Skin epidermis (tissue), 12 donors: ENCODE results near the gene BRIP1.
"Not testable (repeated sequence)": the region's sequence is repeated elsewhere in the genome, so short reads cannot be mapped to it uniquely, and the experiment has no call there.

Experiments
- H3K27ac ChIP-seq, 21 experiments: fragments of 200-600 bp; sonication (generic) in 11 of 21; one replicate each; pipeline ENCODE4 v1.5.0; 2020; ENCODE audit warnings: mild to moderate bottlenecking in 3 of 21, inconsistent platforms in 2 of 21, moderate library complexity in 2 of 21
- H3K4me3 ChIP-seq, 7 experiments: fragments of 200-600 bp; sonication (generic) in 2 of 7; one replicate each; pipeline ENCODE4 v1.5.0; 2020; ENCODE audit warnings: inconsistent platforms in 2 of 7, mild to moderate bottlenecking in 2 of 7, moderate library complexity in 1 of 7

Gene BRIP1

DNA sequence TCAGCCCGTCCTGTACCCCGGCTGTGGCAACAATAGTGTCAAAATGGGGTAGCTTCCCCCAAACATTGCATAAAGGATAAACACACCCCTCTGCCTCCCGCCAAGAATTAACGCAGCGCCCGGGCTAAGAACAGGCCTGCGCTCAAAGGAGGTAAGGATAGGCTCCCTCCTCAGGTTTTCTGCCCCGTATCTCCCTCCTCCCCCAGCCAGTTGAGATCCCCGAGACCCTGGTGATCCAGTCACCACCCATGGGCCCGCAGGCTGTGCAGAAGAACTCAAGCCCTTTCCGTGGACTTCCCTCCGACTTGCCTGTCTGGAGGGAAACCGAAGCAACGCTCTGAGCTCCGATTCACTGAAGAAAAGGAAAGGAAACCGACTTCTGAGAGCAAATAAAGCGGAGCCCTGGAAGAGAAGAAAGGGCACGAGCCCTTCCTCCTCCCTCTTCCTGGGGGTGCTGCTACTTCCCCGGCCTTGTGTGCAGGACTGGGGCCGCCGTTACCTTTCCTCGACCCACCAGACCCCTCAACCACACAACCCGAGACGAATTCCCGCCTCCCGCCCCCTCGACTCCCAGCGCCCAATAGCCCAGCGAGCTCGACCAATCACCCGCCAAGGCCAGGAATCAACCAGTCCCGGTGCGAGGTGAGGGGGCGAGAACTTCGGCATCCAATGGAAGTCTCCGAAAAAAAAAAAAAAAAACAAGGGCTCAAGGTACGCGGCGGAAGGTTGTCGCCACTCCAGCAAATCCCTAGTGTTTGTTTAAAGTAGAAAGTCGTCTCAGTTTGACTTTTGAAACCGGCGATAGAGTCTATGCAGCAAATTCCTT, at the start of gene BRIP1:
TSS of gene BRIP1 (minus strand) at position 554 of the 826 bp plus-strand sequence. CDS start 1,989 bp downstream, outside the sequence.
- Histone ChIP-seq H3K4me3 (peak within 1 kb of the TSS; percentile 67 to 87 (median 74)), H3K27ac (peak within 1 kb of the TSS in 20 of 21 experiments; percentile 13 to 83 (median 70))

DNA sequence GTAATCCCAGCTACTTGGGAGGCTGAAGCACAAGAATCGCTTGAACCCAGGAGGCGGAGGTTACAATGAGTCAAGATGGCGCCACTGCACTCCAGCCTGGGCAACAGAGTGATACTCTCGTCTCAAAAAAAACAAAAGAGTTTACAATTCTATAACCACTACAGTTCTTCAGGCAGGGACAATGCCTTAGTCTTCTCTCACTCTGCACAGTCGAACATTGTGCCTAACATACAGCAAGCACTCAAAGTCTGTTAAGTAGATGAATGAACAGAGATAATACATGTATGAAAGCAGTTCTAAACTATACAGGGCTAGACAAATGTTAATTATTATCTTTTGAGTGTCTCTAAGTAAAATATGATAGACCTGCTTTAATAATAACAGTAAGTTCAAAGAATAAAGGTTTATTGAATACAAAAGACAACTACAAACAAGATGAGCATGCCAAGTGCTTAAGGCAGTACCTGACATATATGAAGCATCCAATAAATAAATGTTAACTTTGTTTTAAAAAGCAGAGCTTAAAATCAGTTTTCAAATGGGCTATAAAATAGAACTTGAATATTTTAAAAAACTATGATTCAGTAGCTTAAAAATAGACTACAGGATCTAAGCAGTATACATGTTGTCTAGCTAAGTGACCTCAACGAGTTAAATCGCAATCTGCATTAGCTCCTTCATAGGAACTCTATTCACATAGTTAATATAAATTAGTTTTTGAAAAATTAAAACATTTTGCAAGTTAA, 45.1 kb upstream of the BRIP1 start:
- Histone ChIP-seq H3K27ac (no peak overlapping the region), H3K4me3 (no peak overlapping the region)

GRCh38 chr17:61907361-61907760, 44.0 kb upstream of the BRIP1 start:
- Histone ChIP-seq H3K27ac (no peak overlapping the region), H3K4me3 (no peak overlapping the region)

DNA sequence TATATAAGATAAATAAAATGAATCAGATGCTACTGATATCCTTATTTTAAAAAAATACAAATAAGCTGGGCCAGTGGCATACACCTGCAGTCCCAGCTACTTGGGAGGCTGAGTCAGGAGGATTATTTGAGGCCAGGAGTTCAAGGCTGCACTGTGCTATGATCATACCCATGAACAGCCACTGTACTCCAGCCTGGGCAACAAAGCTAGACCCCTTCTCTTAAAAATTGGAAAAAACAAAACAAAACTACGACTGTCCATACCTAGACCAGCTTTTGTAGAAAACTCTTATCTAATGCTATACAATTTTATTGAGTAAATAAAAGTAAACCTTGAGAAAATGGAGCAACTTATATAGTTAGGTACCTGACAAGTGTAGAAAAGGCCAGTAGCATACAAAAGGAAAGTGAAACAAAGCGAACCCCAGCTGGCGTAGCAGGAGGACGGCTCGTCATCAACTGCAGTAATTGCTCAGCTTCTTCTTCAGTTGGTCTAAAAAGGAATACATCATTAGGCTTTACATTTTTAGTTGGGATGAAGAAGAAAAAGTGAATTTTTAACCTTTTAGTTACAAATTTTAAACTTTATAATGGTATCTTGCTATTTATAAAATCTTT, 40.9 kb upstream of the BRIP1 start:
- Histone ChIP-seq H3K27ac (peak overlapping the region in 3 of 21 experiments; percentile 2 to 52 (median 30)), H3K4me3 (no peak overlapping the region)

GRCh38 chr17:61903251-61903650, 39.9 kb upstream of the BRIP1 start:
- Histone ChIP-seq H3K27ac (no peak overlapping the region), H3K4me3 (no peak overlapping the region)

GRCh38 chr17:61897548-61898180, 34.3 kb upstream of the BRIP1 start:
- Histone ChIP-seq H3K4me3 (no peak overlapping the region), H3K27ac (no peak overlapping the region)

- H3K27ac ChIP-seq: no peak overlapping the region
- no peak overlapping the region for H3K4me3 ChIP-seq
Measured at GRCh38 chr17:61895391-61895790, 32.1 kb upstream of the BRIP1 start.

DNA sequence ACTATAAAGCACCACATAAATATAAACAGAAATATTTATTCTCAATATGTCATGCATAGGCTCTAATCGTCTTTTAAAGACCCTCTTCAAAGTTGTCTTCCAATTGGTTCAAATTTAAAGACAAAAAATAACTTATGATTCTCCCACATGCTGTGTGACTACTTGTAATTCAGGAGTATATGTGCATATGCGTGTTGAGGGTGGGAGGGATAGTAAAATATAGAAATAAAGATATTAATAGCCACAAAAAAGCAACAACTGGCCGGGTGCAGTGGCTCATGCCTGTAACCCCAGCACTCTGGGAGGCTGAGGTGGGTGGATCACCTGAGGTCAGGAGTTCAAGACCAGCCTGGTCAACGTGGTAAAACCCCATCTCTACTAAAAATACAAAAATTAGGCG, 31.0 kb upstream of the BRIP1 start:
- not testable (repeated sequence) for H3K4me3 ChIP-seq, H3K27ac ChIP-seq

GRCh38 chr17:61887733-61888132, 24.4 kb upstream of the BRIP1 start:
- H3K27ac ChIP-seq, H3K4me3 ChIP-seq: not testable (repeated sequence)

GRCh38 chr17:61885865-61886264, 22.5 kb upstream of the BRIP1 start:
- H3K27ac ChIP-seq, H3K4me3 ChIP-seq: not testable (repeated sequence)

- H3K4me3 ChIP-seq: no peak overlapping the region
- no peak overlapping the region for H3K27ac ChIP-seq
Measured at GRCh38 chr17:61884864-61885263, 21.5 kb upstream of the BRIP1 start.

DNA sequence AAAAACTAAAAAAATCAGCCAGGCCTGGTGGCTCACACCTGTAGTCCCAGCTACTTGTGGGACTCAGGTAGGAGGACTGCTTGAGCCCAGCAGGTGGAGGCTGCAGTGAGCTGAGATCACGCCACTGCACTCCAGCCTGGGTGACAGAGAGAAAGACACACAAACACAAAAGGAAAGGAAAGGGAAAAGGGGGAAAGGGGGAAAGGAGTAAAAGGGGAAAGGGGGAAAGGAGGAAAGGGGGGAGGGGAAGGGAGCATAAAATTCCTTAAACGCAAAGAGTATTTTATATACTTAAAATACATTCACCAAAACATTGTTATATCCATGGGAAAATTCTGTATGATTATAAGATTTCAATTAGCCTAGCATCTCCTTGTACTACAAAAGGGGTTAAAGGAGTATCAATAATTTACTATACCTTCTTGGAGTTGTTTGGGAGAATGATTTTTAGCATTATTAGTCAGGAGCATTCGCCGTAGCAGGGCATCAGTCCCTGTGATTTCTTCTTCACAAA, 17.3 kb upstream of the BRIP1 start:
- Histone ChIP-seq H3K27ac (no peak overlapping the region), H3K4me3 (no peak overlapping the region)

DNA sequence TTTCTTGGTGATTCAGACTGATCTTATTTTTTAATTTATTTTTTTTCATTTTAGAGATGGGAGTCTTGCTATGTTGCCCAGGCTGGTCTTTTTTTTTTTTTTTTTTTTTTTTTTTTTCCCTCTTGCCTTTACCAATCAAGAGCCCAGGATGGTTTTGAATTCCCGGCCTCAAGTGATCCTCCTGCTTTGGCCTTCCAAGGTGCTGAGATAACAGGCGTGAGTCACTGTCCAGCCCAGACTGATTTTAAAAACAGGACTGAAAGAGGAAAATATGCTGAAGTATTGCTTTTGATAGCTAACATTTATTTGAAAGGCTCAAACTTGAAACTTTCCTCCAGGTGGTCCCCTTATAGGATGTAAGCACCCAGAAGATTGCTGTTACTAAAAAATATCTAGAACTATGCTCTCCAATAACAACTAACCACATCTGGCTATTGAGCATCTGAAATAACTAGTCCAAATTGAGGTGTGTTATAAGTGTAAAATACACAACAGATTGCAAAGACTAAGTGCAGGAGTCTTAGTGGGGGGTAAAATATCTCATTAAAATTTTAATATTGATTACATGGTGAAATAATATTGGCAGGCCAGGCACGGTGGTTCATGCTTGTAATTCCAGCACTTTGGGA, 15.8 kb upstream of the BRIP1 start:
- Histone ChIP-seq H3K27ac (no peak overlapping the region), H3K4me3 (no peak overlapping the region)

- Histone ChIP-seq H3K27ac (no peak overlapping the region), H3K4me3 (no peak overlapping the region)
Measured at GRCh38 chr17:61878520-61878919, 15.2 kb upstream of the BRIP1 start.

DNA sequence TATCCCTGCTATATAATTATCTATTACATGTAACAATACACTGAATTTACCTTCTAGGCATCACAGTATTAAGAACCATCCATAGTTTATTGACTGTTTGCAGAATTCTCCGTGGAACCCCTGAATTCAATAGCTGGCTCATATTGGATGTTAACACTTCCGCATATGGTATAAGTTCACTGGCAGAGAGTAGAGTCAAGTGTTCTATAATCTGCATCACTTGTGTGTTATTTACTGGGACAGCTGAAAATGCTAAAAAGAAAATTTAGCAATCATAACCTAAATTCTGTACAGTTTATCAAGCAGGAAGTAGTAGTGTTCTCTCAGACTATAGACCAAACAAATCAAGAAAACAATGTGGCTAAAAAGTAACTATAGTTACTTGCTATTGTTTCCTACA, 14.5 kb upstream of the BRIP1 start:
- no peak overlapping the region for H3K27ac ChIP-seq
- no peak overlapping the region for H3K4me3 ChIP-seq

GRCh38 chr17:61875804-61876203, 12.5 kb upstream of the BRIP1 start:
- no peak overlapping the region for H3K4me3 ChIP-seq
- no peak overlapping the region for H3K27ac ChIP-seq

GRCh38 chr17:61875285-61875684, 12.0 kb upstream of the BRIP1 start:
- Histone ChIP-seq H3K4me3 (no peak overlapping the region), H3K27ac (no peak overlapping the region)

- no peak overlapping the region for H3K4me3 ChIP-seq
- H3K27ac ChIP-seq: no peak overlapping the region
Measured at GRCh38 chr17:61874075-61874474, 10.7 kb upstream of the BRIP1 start.

DNA sequence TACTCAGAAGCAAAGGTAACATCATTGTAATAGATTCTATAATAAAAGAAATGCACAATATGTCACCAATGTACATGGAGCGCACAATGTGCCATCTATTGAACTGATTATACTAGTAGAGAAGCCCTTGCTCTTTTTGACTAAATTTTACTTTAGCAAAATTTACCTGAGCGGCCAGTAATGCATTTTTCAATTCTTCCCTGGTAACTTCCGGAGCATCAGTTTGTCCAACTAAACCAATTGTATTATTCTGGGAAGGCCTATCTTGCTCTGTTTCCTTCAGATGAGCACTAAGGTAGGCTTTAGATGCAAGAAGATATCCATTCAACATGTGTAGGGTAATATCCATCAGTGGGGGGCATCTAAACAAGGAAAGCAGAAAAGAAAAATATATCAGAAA, 8.8 kb upstream of the BRIP1 start:
- no peak overlapping the region for H3K4me3 ChIP-seq
- H3K27ac ChIP-seq: no peak overlapping the region

DNA sequence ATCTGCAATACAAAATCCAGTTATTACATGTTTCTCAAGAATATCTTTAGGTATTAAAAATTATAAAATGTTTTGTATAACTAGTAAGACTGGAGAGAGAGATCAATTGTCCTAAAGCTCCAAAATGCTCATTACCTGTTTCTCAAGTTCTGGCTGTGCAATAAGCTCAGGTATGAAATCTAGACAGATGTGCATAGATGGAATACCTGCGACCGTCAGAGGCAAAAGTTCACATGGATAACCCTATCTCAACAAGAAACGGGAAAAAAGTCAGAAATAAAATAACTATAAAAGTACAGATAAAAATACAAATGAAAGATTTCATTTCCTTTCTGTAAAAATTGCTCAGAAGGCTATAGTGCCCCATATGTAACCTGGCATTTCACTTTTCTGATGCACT, 5.8 kb upstream of the BRIP1 start:
- no peak overlapping the region for H3K27ac ChIP-seq
- no peak overlapping the region for H3K4me3 ChIP-seq
